NCI-H2107 treated with DMSO at 0.1 percent for 48 hours (cell line): Measurements from ENCODE around the gene MYH10.

Experiments used
- DNase-seq: peaks from one replicate; lab custom pipeline; 2025; ENCODE audit not compliant: unreplicated experiment; lab: John Stamatoyannopoulos, UW

The MYH10 gene

DNA sequence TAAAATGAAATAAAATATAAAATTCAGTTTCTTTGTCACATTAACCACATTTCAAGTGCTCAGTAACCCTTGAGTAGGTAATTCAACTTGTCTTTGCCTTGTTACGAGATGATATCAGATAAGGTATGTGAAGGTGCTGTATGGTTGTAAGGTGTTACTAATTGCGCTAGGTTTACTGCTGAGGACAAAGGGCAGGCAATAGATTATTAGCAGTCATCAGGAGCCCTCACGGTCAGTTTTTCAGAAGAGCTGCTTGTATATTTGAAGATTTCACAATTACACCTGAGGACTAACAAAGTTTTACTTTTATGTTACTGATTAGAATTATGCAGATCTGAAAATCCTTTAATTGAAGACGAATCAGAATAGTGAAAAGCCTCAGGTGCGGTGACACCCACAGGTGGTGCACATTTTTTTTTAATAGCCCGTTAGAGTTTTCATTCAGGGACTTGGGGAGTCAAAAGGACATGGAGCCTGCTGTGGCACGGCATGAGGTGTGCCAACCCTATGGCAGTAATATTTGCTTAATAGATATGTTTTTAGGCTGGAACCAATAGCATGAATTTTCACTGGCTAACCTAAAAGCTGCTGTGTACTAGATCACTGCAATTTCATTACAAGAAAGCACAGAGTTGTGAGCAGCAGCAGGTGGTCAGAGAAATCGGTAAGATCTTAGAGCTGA is 178.5 kb downstream of the MYH10 start:
- no peak for DNase-seq

DNA sequence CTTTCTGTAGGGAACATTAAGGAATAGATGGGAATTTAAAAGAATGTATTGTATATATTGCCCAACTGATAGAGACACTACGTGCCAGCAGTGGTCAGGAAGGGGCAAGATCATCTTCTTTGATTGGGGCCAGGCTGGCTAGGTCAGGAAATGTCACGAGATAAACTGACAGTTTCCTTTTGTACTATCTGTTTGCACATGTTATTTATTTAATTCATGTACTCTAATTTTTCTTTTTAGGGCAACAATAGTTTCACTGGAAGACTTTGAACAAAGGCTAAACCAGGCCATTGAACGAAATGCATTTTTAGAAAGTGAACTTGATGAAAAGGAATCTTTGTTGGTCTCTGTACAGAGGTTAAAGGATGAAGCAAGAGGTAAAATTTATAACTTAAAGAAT is 182.2 kb downstream of the MYH10 start:
- no peak for DNase-seq

DNA sequence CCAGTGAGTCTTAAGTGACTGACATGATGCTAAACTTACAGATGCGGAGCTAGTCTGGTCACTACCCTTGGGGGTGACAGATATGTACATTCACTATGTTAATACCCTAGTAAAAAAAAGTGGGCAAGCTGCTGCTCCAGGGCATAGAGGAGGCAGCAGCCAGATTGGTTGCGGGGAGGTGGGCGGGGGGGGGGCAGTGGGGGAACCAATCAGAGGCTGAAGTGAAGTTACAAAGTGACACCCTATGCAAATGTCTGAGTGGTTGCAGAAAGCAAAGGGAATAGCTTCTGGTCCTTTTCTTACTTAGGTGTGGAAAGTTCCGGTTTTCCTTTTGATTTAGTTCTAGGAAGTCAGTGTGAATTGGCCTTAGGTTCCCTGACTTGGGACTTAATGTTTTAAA is 182.7 kb downstream of the MYH10 start:
- no peak for DNase-seq

DNA sequence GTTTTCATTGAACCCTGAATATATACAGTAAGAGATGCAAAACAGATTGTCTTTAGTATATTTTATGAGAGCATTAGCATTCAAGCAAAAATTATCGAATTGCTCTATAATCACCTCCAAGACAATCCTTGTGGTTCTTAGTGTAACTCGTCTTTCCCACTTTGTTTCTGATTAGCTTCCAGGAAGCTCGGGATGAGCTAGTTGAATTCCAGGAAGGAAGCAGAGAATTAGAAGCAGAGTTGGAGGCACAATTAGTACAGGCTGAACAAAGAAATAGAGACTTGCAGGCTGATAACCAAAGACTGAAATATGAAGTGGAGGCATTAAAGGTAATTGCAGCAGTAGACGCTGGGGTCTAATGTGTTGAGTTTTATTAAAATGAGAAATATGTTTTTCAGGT is 185.0 kb downstream of the MYH10 start:
- no peak for DNase-seq

DNA sequence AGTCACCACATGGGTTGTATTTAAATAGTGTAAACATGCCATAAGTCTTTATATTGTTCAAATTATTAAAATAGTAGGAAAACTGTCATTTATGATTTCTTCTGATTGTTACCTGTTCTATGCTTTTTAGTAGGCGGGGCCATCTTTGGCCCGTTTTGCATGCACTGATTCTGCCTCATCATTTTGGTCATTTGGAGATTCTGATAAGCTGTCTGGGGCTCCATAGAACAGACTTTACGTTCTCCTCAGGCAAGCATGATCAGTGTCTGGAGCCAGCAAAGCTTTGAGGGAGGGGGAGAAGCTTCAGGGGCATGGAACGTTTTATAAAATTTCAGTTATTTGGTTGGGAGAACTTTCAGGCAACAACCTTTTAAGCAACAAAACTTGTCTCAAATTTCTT is 186.0 kb downstream of the MYH10 start:
- no peak for DNase-seq

DNA sequence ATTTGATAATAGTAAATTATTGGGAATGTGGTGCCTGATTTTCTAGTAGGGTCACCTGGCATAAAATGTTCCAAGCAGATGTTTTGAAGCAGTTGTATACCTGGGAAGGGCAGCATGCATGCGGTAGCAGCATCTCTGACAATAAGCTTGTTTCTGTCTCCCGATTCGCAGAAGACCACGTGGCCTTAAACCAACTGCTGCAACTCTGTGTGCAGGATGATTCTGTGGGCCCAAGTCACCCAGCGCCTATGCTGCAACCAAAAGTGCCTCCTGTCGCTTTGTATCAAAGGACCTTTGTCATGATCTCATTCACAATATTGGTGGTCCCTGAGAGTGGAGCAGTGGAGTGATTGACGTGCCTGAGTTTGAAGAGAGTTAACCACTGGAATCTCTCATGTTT is 186.8 kb downstream of the MYH10 start:
- no peak for DNase-seq

DNA sequence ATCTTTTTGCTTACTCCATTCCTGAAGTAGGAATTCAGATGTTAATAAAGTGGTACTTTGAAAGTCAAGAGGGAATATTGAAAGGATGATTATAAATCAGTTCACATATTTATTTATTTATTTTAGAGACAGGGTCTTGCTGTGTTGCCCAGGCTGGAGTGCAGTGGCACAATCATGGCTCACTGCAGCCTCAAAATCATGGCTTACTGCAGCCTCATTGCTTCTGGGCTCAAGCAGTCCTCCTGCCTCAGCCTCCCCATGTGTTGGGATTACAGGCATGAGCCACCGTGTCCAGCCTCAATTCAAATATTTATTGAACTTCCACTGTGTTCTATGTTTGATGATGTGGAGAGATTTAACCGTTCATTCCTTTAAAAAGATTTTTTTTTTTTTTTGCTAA is 188.2 kb downstream of the MYH10 start:
- DNase-seq: no peak

DNA sequence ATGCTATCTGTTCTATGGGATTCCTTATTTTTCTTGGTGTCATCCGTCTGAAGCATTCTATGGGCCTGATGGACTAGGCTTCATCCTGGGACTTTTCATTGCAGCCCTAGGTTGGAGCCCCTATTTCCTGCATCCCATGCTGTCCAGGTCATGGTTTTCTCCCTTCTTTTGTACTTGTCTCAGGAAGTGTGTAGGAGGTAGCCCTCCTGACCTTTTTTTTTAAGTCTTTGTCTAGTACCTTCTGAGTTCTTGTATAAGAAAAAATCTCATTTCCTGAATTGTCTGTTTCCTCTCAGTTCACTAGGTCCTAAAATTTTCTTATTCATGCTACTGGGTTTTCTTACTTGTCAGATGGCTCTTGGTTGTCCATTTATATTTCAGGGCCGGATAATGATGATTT is 188.8 kb downstream of the MYH10 start:
- DNase-seq: no peak

DNA sequence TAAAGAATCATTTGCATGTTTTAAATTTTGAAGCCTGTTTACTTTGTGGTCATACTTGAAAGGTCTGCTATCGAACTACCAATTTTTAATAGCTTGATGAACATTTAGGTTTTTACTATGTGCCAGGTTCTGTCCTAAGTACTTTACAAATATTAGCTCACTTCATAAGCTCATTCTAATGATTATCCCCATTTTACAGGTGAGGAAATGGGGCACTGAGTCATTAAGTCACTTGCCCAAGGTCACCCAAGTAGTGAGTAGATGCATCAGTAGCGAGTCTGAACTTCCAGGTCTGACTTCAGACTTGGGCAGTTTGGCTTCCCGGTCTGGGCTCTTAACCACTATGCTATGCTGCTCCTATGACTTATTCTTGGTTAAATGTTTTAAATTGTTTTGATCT is 190.8 kb downstream of the MYH10 start:
- DNase-seq: no peak

DNA sequence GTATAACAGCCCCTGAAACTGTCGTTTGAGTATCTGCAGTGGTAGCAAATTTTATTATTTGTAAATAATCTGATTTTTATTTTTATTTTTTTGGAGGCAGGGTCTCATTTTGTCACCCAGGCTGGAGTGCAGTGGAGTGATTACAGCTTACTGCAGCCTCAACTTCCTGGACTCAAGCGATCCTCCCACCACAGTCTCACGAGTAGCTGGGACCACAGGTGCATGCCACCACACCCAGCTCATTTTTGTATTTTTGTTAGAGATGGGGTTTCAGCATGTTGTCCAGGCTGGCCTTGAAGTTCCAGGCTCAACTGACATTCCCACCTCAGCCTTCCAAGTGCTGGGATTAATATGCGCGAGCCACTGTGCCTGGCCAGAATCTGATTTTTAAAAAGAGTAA is 192.1 kb downstream of the MYH10 start:
- DNase-seq: no peak

DNA sequence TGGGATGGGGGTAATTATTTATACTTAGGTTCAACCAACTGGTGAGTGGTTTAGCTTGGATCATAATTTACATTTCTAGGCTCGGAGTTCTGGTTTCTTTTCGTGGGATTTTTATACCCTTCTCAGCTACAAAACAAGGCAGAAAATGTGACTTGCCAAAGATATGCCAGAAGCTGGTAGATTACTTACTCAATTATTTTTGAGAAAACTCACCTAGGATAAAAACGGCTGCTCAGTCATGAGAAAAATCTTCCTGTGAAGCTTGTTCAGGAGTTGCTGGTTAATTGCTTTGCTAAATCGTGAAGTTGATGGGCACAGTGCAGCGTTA is 193.7 kb downstream of the MYH10 start:
- no peak for DNase-seq

DNA sequence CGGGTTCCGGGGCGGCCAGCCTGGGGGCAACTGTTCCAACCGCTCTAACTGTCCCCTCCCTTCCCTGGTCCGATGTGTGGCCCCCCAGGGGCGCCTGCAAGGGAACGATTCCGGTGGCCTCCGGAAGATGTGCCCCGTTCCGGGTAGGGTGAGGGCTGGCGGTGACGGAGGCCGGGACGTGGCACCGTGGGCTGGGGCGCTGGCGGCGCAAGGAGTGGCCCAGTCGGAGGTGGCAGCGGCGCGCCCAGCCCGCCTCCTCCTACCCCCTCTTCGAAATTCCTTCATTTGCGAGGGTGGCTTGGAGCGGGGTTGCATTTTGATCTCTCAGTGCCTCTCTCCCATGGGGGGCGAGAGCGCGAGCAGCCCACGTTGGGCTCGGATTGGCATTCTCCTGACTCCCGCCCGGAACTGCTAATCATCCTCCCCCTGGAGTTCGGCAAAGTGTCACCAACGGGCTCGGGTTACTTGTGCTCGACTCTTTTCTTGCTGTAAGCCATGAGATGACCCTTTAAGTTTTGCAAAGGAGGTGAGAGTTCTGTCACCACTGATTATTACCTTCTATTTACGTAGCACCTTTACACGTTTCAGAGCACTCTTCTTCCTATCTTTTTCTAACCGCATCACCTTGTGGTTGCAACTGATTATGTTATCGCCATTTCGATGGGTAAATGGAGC is 194.2 kb downstream of the MYH10 start:
- DNase-seq: peak; percentile 60

DNA sequence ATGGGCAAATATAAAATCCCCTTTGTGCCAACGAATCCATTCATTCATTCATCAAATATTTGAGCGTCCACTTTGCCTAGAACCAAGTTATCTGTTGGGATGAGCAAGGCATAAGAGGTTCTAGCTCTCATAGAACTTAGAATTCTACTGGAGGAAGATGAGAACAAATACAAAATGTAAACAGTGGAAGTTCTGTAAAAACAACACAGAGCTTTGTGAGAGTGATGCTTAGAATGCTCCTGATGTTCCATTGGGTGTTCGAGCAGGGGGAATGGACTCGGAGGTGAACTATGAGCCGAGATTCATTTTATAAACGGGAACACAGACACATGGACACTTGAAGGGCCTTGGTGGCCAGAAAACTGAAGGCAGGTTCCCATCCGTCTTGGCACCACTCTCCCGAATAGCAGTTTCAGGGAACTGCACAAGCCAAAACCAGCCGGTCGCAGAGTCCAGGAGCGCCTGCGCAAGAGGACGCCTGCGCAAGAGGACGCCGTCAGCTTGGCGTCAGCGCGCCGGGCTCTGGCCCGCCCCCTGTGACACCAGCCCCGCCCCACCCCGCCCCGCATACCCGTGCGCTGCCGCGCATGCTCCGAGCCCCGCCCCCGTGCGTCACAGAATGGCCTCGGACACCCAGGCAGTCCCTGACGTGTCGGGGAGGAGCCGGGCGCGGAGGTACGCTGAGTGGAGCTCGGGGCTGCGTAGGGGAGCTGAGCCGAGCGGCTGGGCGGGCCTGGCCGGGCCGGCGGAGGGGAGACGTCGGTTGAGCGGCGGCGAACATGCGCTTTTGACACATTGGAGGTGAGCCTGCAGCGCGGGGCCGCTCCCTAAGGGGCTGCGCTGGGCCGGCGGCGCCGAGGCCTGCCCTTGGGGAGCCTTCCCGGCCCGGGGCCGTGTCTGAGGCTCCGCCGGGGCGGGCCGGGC is 195.0 kb downstream of the MYH10 start, which contains the start of gene NDEL1:
NDEL1 (plus strand) TSS at position 640 of the 924 bp plus-strand sequence. CDS start 8,388 bp downstream, outside the sequence.
- DNase-seq: peak; percentile 62

DNA sequence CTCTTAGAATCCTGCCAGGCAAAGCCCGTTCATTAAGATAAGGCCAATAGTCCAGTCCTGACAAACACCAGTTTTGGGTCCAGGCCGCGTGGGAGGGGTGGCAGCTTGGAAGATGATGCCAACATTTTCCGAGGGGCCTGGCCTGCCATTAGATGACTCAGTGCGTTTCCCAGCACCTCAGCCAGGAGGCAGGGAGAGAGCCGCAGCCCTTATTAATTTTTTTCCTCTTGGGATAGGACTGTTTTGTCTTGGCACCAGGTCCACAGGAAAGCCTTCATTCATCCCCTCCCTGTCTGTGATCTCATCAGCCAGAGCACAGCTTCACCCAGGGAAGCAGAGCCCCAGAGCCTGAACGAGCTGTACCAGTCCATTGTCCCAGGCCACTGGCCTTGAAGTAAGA is 199.6 kb downstream of the MYH10 start:
- no peak for DNase-seq

DNA sequence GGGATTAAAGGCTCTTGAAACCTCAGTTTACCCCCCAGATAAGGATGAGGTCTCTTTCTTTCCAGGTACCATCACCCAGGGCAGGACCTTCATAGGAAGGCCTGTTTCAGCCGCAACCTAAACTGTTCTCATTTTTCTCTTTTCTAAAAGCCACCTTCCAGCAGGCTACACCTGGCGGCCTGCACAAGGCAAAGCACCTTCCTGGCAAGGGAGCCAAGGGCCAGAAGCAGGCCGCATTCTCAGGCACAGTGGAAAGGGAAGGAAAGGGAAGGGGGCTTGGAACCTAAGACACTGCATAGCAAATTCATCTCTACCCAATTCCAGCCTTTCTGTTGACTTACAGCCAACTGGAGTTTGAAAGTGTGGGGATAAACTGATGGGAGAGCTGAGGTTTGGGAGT is 203.7 kb downstream of the MYH10 start:
- DNase-seq: no peak

DNA sequence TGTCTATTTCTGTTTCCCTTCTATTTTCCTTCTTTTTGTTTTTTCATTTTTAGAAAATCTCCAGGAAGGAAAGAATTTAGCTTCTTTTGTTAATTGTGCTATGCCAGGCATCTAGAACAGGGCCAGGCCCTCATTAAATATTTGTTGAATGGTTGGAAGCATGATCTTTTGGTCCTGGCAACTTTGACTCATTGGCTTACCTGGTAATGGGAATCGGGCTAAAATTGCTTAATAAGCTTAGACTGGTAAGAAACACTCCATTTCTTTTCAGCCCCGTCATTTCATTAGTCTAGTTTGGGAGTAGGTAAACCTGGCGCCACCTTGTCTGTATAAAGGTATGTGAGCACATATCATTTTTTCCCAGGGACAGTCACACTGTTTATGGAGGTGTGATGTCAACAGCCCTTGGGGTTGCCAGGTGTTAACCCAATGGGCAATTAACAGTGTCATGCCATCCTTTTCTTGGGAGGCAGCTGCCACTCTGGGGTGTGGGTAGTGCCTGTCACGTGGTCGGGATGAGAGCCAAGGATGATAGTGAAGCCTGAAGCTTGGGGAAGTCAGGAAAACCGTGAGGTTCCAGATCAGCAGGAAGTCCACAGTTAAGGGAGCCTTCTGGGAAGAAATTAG is 204.3 kb downstream of the MYH10 start:
- no peak for DNase-seq
